NCI-H774 (cell line): ENCODE measurements around the gene CCDC33.

Experiments
- DNase-seq: peaks from one replicate; lab custom pipeline; 2025; lab: John Stamatoyannopoulos, UW

The CCDC33 gene

DNA sequence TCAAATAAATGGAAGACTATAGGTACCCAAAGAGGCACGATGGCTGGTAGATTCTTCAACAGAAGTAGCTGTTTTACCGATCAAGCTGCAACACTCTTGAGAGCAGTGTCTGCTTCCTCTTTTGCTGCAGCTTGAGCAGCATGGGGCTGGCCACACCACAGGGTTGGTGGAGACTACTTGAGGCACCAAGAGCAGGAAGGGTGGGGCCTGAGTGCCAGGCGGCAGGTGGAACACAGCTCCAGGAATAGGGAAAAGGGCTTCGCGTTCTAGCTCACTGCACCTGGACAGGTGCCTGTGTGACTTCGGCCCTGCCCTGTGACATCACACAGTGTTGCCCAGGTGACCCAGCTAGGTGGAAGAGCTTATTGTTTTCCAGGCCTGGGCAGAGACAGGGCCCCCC lies at the start of gene CCDC33:
Gene CCDC33, plus strand, starts transcription at position 365 of the 400 bp plus-strand sequence. CDS start 394 bp downstream, outside the sequence.
- DNase-seq, result peak; percentile 93

- DNase-seq, result no peak
Observed at GRCh38 chr15:74188216-74188615, 47.9 kb upstream of the CCDC33 start.

DNA sequence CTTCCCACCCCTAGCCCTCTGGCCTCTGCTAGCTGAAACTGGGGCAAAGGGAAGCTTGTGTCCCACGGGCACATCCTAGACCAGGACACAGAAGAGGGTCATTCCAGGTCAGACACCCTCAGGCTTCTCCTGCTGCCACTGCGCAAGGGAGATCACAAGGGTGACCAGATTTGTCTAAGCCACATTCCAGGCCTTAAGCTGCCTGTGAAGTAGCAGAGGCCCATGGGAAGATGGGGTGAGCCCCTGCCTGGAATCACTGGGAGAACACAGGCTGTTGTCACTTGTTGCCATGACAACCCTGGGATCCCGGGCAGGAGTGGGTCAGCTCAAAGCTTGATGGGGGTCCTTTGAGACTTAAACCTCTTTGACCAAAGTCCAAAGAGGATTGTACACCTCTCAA lies 44.3 kb upstream of the CCDC33 start:
- DNase-seq, result no peak

DNA sequence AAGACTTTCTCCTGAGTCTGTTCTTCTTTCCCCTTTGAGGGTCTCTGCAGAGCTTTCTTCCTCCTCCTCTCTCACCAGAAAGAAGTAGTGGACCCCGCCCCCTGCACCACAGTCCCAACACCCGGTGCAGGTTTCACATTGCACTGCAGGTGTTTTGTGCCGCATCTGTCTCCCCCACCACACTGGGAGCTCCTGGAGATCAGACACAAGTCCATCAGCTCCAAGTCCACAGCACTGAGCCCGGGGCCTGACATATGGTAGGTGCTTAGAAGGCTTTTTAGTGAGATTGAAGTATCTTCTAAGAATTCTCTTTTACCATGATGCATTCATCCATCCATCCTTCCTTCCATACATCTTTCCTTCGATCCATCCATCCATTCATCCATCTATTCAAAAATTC lies 43.4 kb upstream of the CCDC33 start:
- DNase-seq, result no peak

- no peak for DNase-seq
Observed at GRCh38 chr15:74193299-74193718, 42.8 kb upstream of the CCDC33 start.

GRCh38 chr15:74193905-74194304 lies 42.2 kb upstream of the CCDC33 start:
- DNase-seq, result no peak

GRCh38 chr15:74194572-74195559 lies 41.3 kb upstream of the CCDC33 start:
- no peak for DNase-seq

DNA sequence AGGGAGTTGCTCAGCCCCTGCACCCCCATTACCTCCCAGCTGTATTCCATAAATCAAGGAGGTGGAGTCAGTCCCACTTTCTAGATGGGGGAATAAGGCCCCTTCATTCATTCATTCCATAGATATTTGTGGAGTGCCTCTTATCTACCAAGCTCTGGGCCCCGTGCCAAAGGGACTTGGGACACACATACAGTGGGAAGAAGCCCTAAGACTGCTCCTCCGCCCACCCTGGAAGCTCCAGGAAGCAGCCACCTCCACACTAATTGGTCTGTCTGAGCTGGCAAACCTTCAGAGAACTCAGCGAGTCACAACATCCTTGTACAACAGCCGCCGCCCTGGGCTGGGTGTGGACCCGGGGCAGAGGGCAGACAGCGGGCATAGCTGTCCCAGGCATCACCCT lies 40.0 kb upstream of the CCDC33 start:
- DNase-seq, result no peak

DNA sequence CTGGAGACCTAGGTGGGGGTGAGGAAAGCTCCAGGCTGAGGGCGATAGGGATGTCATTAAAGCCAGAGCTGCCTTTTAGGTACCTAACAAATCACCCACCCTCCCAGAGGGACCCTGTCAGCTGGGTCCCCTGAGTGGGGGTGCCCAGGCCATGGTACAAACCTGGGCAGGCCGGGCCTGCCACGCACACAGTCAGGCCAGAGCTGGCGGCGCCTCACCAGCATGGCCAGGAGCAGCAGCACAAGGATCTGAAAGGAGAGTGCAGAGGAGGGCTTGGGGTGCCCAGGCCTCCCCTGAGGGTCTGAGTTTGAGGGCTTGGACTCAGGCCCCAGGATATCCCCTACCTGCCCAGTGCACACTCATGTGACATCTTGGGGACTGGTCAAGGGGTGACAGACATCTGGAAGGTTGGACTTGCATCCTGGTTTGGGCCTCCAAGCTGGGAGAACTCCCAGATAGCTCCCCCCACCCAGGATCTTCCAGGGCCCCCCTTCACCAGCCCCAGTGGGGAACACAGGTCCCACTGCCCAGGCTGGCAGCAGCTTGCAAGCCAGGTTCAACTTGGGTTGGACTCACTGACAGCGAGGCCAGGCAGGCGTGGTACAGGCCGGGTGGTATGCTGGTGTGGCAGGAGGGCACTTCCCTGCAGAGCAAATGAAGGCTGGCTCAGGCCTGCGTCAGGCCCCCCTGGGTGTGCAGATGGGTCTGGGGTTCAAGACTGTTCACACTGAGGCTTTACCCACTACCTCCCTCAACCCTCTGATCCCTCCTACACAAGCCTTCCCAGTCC lies 38.8 kb upstream of the CCDC33 start:
- DNase-seq, result no peak

GRCh38 chr15:74199297-74199652 lies 36.9 kb upstream of the CCDC33 start:
- DNase-seq, result no peak

DNA sequence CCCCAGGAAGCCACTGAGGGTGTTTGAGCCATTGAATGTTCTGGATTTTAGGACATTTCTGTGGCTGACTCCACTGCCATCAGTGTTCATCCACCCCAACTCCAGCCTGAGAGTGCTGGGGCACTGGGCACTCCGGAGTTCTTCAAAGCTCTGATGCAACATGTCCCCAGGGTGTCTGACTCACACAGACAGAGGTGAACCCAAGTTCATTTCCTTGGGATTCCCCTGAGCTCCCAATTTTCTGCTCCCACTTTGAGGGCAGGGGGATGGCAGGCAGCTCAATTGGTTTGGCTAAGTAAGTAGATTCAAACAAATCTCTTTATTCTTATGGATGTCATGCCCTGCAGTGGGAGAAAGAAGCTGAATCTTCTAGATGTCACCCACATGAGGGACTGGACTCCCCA lies 35.7 kb upstream of the CCDC33 start:
- no peak for DNase-seq

DNA sequence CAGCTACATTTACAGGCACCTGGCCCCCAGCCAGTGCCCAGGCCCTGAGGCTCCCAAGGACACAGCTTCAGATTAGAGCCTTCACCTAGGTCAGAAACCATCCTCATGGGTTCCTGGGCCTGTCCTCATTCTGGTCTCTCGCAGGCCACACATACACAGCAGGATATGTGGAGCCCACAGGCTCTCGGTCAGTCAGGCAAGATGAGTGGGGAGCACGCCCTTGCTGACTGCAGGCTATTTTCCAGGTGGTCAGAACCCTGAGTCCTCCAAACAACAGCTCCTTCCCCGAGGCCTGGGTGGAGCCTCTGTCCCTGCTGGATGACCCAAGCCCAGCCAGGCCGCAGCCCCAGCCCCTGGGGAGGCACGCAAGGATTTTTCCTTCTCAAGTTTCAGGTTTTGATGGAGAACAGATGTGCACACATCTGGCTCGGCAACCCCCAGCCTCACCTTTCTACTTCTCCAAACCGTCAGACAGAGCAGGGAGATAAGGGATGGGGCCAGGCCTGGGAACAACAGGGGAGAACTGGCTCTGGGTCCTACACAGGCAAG lies 35.2 kb upstream of the CCDC33 start:
- no peak for DNase-seq

DNA sequence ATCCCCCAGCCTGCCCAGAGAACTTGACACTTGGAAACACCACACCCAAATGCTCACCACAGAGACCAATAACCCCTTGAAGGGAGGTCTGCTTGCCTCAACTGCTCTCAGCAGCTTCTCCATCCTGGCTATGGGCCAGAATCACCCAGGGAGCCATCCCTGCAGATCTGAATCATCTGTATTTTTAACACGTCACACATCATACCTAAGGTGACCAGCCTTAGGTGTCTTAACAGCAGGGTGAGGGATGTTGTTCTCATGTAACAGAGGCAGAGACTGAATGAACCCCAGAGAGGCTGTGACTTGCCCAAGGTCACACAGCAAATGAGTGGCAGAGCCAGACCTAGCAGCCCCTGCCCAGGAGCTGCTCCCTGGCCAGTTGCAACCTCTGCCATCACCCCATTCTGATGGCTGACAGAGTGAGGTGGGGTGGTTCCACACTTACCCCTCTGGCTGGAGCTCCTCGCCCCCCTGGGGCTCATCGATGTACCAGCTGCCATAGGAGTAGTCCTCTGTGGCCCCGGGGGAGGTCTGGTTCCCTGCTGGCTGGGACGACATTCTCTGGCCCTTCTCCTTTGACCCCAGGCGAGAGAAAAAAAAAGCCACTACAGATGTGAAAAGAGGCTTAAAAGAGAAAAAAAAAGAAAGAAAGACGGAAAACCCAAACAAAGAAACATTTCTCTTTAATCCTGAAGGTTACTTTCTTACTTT lies 34.3 kb upstream of the CCDC33 start:
- no peak for DNase-seq

GRCh38 chr15:74202452-74203401 lies 33.4 kb upstream of the CCDC33 start, which contains the start of gene STRA6:
Gene STRA6, minus strand, starts transcription at chr15:74202787. Its CDS starts 520 bp downstream, at chr15:74202267.
- no peak for DNase-seq

GRCh38 chr15:74203914-74204431 lies 32.2 kb upstream of the CCDC33 start:
- DNase-seq, result no peak

GRCh38 chr15:74205582-74205947 lies 30.6 kb upstream of the CCDC33 start:
- DNase-seq, result no peak

DNA sequence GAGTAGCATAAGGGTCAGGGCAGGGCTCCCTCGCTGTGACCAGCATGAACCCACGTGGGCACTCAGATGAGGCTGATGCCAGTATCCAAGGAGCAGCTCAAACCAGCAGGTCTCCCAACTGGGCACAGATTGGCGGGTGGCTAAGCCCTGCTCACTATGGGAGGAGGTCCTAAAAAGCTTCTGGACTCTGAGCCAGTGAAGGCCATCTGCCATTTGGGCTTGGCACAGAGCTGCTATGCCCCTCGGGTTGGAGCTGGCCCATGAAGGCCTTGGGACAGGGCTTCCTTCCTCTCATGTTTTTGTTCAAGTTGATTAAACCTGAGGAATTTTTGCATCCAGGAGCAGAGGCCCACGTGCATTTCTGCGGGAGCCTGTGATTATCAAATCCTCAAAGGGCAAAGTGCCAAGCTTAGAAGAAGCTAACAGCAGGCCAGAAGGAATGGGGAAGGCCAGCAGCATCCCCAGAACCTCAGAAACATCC lies 29.3 kb upstream of the CCDC33 start:
- no peak for DNase-seq

- DNase-seq, result no peak
Observed at GRCh38 chr15:74207652-74208440, 28.3 kb upstream of the CCDC33 start.

DNA sequence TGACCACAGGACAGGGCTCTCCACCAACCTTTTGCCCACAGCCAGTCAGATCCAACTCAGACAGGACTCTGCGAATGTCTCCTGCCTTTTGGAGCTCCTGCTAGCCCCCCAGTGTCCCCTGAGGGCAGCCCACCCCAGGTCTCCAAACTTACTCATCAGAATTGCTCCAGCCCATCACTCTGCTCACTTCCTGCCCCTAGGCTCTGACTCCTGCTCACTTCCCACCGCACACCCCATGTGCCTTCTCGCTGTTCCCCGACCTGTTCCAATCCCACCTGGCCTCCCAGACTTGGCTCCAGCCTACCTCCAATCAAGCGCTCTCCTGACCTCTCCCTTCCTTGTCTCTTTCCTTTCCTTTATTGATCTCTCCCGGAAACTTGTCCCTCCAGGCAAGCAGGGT lies 27.6 kb upstream of the CCDC33 start:
- DNase-seq, result no peak
